GM23338 (cell line): Measurements from ENCODE around the gene RXYLT1. TPM values are rescaled to one million over a fixed set of nuclear protein-coding genes. Genes with fewer than 3 reads are reported as not detected.

Source experiments
- ATAC-seq: fragments of 200-7000 bp; cut with Tn5 transposase; 3 replicates; pipeline ENCODE4 v1.9.1; 2020
- DNase-seq: peaks from one replicate; pipeline ENCODE4 v3.0.0-alpha.2; 2015; ENCODE audit warnings: low spot score
- H2AFZ ChIP-seq: fragments of 200-600 bp; sonication (generic); 2 replicates; pipeline ENCODE4 v1.8.0; 2016; ENCODE audit warnings: antibody characterized with exemption, mild to moderate bottlenecking, moderate library complexity
- H3F3A ChIP-seq: fragments of 200-600 bp; sonication (generic); replicated peaks from 2 replicates; pipeline ENCODE4 v1.8.0; 2017; ENCODE audit warnings: antibody characterized with exemption, mixed run types, low read depth
- H3K27ac ChIP-seq: fragments of 200-600 bp; sonication (generic); 2 replicates; pipeline ENCODE4 v1.6.1; 2016; ENCODE audit warnings: low read depth
- H3K27me3 ChIP-seq: fragments of 200-600 bp; sonication (generic); 2 replicates; pipeline ENCODE4 v1.8.0; 2016; ENCODE audit warnings: mild to moderate bottlenecking, mixed run types, moderate library complexity; ENCODE audit not compliant: insufficient read depth
- H3K36me3 ChIP-seq: fragments of 200-600 bp; sonication (generic); 2 replicates; pipeline ENCODE4 v1.8.0; 2016; ENCODE audit warnings: mild to moderate bottlenecking; ENCODE audit not compliant: insufficient read depth
- H3K4me1 ChIP-seq: fragments of 200-600 bp; sonication (generic); 2 replicates; pipeline ENCODE4 v1.8.0; 2016; ENCODE audit warnings: mild to moderate bottlenecking, moderate library complexity; ENCODE audit not compliant: insufficient read depth
- H3K4me2 ChIP-seq: fragments of 200-600 bp; sonication (generic); 2 replicates; pipeline ENCODE4 v1.7.1; 2017; ENCODE audit warnings: mixed run types
- H3K4me3 ChIP-seq: fragments of 200-600 bp; sonication (generic); 2 replicates; pipeline ENCODE4 v1.6.1; 2016; ENCODE audit warnings: mixed run types
- H3K79me2 ChIP-seq: fragments of 200-600 bp; sonication (generic); replicated peaks from 2 replicates; pipeline ENCODE4 v1.8.0; 2017; ENCODE audit warnings: mild to moderate bottlenecking; ENCODE audit not compliant: insufficient read depth
- H3K9me2 ChIP-seq: fragments of 200-600 bp; sonication (generic); 2 replicates; pipeline ENCODE4 v1.8.0; 2017; ENCODE audit not compliant: insufficient read depth
- H4K20me1 ChIP-seq: fragments of 200-600 bp; sonication (generic); replicated peaks from 2 replicates; pipeline ENCODE4 v1.8.0; 2017; ENCODE audit warnings: mild to moderate bottlenecking; ENCODE audit not compliant: insufficient read depth
- H3K27ac Mint-ChIP-seq: 2 replicates; pipeline ENCODE4 v1.8.0; 2020; ENCODE audit warnings: inconsistent platforms, mild to moderate bottlenecking, moderate library complexity, mixed read lengths
- H3K27me3 Mint-ChIP-seq: 3 replicates; pipeline ENCODE4 v1.8.0; 2022; ENCODE audit warnings: low read depth, mild to moderate bottlenecking, moderate library complexity, mixed read lengths, inconsistent platforms; ENCODE audit not compliant: insufficient read depth, poor library complexity
- H3K36me3 Mint-ChIP-seq: 3 replicates; pipeline ENCODE4 v1.8.0; 2021; ENCODE audit warnings: low read depth, mild to moderate bottlenecking, inconsistent platforms, moderate library complexity, mixed read lengths
- H3K4me1 Mint-ChIP-seq: 3 replicates; pipeline ENCODE4 v1.8.0; 2020; ENCODE audit warnings: mild to moderate bottlenecking, inconsistent platforms, mixed read lengths
- H3K4me3 Mint-ChIP-seq: 3 replicates; pipeline ENCODE4 v1.8.0; 2021; ENCODE audit warnings: moderate library complexity, mild to moderate bottlenecking, inconsistent platforms, mixed read lengths
- H3K9me3 Mint-ChIP-seq: 3 replicates; pipeline ENCODE4 v1.8.0; 2020; ENCODE audit warnings: moderate library complexity, mild to moderate bottlenecking, inconsistent platforms, mixed read lengths
- CREB1 ChIP-seq: fragments of 250-450 bp; sonication (Bioruptor Pico); IDR thresholded peaks from 2 replicates; pipeline ENCODE4 v1.5.0; 2020; ENCODE audit warnings: low read depth, mild to moderate bottlenecking, moderate library complexity
- ETS1 ChIP-seq: IDR thresholded peaks from 2 replicates; pipeline ENCODE4 v1.6.1; 2016; ENCODE audit warnings: antibody characterized with exemption
- JUNB ChIP-seq: IDR thresholded peaks from one replicate; pipeline ENCODE4 v1.6.1; 2016; ENCODE audit warnings: antibody characterized with exemption; ENCODE audit not compliant: unreplicated experiment
- POLR2AphosphoS5 ChIP-seq: IDR thresholded peaks from 2 replicates; pipeline ENCODE4 v1.6.1; 2016; ENCODE audit warnings: antibody characterized with exemption, low read depth
- ZNF331 ChIP-seq: fragments of 250-450 bp; sonication (Bioruptor Pico); IDR thresholded peaks from 2 replicates; pipeline ENCODE4 v1.5.0; 2020; ENCODE audit warnings: low read depth, mild to moderate bottlenecking, moderate library complexity
- polyA plus RNA-seq: library from polyadenylated mRNA; unstranded; fragments of >200 nt; fragmentation: Nextera tagmentation; extraction: Ambion mirVana; gene quantifications from 2 replicates; pipeline ENCODE4 v1.2.1, GENCODE V29; 2016
- total RNA-seq: library from RNA; depleted of rRNA; stranded (reverse); fragments of >200 nt; shearing (Covaris generic); gene quantifications from 2 replicates; pipeline ENCODE4 v1.2.3, GENCODE V29; 2014
- TF ChIP-seq, protein P1 (sequence below): fragments of 250-450 bp; sonication (Bioruptor Pico); IDR thresholded peaks from 2 replicates; pipeline ENCODE4 v1.5.0; 2020; ENCODE audit warnings: mild to moderate bottlenecking, moderate library complexity
- TF ChIP-seq, protein P2 (sequence below), 2 experiments: fragments of 200-600 bp in 1 of 2; sonication (generic) in 1 of 2; conservative IDR thresholded peaks; 2 replicates each; pipeline versions ENCODE4 v1.5.1 to v1.6.1; 2016 to 2017; ENCODE audit warnings: antibody characterized with exemption in 2 of 2, low read depth in 2 of 2, mild to moderate bottlenecking in 2 of 2, moderate library complexity in 1 of 2

RXYLT1 gene
- total and polyA plus RNA-seq, 2 experiments from 2014 or later = 10.1 to 11.1 TPM

GRCh38 chr12:63814146-63814772 lies 34.5 kb downstream of the RXYLT1 start:
- Histone ChIP-seq H3K36me3 (0 out of 2 replicates have a peak, but pooled peaks cover under 1% of the 10 kb centered on the region), H3F3A (no peaks in the 10 kb centered on the region), H3K79me2 (no peaks in the 10 kb centered on the region), H3K27ac (no peak overlapping the region), H3K4me2 (no peak overlapping the region), H3K4me3 (no peak overlapping the region), H2AFZ (no peak overlapping the region), H3K27me3 (no peaks in the 10 kb centered on the region), H4K20me1 (no peaks in the 10 kb centered on the region), H3K4me1 (no peaks in the 10 kb centered on the region), H3K9me2 (0 out of 2 replicates have a peak, but pooled peaks cover 4% of the 10 kb centered on the region)
- no peak for TF ChIP-seq CREB1 (CRISPR knock-in tag)
- TF ChIP-seq ZNF331 (CRISPR knock-in tag) = no peak
- TF ChIP-seq, protein P1, sequence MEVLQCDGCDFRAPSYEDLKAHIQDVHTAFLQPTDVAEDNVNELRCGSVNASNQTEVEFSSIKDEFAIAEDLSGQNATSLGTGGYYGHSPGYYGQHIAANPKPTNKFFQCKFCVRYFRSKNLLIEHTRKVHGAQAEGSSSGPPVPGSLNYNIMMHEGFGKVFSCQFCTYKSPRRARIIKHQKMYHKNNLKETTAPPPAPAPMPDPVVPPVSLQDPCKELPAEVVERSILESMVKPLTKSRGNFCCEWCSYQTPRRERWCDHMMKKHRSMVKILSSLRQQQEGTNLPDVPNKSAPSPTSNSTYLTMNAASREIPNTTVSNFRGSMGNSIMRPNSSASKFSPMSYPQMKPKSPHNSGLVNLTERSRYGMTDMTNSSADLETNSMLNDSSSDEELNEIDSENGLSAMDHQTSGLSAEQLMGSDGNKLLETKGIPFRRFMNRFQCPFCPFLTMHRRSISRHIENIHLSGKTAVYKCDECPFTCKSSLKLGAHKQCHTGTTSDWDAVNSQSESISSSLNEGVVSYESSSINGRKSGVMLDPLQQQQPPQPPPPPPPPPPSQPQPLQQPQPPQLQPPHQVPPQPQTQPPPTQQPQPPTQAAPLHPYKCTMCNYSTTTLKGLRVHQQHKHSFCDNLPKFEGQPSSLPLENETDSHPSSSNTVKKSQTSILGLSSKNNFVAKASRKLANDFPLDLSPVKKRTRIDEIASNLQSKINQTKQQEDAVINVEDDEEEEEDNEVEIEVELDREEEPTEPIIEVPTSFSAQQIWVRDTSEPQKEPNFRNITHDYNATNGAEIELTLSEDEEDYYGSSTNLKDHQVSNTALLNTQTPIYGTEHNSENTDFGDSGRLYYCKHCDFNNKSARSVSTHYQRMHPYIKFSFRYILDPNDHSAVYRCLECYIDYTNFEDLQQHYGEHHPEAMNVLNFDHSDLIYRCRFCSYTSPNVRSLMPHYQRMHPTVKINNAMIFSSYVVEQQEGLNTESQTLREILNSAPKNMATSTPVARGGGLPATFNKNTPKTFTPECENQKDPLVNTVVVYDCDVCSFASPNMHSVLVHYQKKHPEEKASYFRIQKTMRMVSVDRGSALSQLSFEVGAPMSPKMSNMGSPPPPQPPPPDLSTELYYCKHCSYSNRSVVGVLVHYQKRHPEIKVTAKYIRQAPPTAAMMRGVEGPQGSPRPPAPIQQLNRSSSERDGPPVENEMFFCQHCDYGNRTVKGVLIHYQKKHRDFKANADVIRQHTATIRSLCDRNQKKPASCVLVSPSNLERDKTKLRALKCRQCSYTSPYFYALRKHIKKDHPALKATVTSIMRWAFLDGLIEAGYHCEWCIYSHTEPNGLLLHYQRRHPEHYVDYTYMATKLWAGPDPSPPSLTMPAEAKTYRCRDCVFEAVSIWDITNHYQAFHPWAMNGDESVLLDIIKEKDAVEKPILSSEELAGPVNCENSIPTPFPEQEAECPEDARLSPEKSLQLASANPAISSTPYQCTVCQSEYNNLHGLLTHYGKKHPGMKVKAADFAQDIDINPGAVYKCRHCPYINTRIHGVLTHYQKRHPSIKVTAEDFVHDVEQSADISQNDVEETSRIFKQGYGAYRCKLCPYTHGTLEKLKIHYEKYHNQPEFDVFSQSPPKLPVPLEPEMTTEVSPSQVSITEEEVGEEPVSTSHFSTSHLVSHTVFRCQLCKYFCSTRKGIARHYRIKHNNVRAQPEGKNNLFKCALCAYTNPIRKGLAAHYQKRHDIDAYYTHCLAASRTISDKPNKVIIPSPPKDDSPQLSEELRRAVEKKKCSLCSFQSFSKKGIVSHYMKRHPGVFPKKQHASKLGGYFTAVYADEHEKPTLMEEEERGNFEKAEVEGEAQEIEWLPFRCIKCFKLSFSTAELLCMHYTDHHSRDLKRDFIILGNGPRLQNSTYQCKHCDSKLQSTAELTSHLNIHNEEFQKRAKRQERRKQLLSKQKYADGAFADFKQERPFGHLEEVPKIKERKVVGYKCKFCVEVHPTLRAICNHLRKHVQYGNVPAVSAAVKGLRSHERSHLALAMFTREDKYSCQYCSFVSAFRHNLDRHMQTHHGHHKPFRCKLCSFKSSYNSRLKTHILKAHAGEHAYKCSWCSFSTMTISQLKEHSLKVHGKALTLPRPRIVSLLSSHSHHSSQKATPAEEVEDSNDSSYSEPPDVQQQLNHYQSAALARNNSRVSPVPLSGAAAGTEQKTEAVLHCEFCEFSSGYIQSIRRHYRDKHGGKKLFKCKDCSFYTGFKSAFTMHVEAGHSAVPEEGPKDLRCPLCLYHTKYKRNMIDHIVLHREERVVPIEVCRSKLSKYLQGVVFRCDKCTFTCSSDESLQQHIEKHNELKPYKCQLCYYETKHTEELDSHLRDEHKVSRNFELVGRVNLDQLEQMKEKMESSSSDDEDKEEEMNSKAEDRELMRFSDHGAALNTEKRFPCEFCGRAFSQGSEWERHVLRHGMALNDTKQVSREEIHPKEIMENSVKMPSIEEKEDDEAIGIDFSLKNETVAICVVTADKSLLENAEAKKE = no peak
- TF ChIP-seq JUNB = no peak
- TF ChIP-seq, protein P2, sequence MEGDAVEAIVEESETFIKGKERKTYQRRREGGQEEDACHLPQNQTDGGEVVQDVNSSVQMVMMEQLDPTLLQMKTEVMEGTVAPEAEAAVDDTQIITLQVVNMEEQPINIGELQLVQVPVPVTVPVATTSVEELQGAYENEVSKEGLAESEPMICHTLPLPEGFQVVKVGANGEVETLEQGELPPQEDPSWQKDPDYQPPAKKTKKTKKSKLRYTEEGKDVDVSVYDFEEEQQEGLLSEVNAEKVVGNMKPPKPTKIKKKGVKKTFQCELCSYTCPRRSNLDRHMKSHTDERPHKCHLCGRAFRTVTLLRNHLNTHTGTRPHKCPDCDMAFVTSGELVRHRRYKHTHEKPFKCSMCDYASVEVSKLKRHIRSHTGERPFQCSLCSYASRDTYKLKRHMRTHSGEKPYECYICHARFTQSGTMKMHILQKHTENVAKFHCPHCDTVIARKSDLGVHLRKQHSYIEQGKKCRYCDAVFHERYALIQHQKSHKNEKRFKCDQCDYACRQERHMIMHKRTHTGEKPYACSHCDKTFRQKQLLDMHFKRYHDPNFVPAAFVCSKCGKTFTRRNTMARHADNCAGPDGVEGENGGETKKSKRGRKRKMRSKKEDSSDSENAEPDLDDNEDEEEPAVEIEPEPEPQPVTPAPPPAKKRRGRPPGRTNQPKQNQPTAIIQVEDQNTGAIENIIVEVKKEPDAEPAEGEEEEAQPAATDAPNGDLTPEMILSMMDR (conservative IDR thresholded peaks at IDR 0.05; ENCODE audit: low read depth in 2 of 2) = no peak
- TF ChIP-seq ETS1 = no peak
- TF ChIP-seq POLR2AphosphoS5 = no peak
- no peak for ATAC-seq
- Mint-ChIP-seq H3K27me3 (no peaks in the 10 kb centered on the region), H3K36me3 (no peaks in the 10 kb centered on the region; the same call in 2 of the 3 replicates), H3K4me1 (no peaks in the 10 kb centered on the region), H3K27ac (no peak overlapping the region), H3K9me3 (no peaks in the 10 kb centered on the region), H3K4me3 (no peak overlapping the region)
- DNase-seq = no peak
